Liver (tissue), 9 donors: ENCODE results near the gene STX7. TPM values are rescaled to one million over a fixed set of nuclear protein-coding genes. Genes with fewer than 3 reads are reported as not detected.
"Not testable (repeated sequence)": the region's sequence is repeated elsewhere in the genome, so short reads cannot be mapped to it uniquely, and the experiment has no call there.

Experiments used
- DNase-seq: peaks from one replicate; pipeline ENCODE4 v3.0.0-alpha.2; 2017; ENCODE audit warnings: low spot score
- H3K27ac ChIP-seq, 2 donors: one replicate each; pipeline ENCODE4 v1.7.0; 2013; ENCODE audit warnings: inconsistent platforms in 2 of 2, low read length in 2 of 2, control low read depth in 1 of 2, low read depth in 1 of 2, mild to moderate bottlenecking in 1 of 2
- H3K27me3 ChIP-seq, 4 donors: one replicate each; pipeline versions ENCODE4 v1.6.1 to v1.7.0; 2013; ENCODE audit warnings: low read length in 3 of 4, inconsistent platforms in 1 of 4, mild to moderate bottlenecking in 1 of 4, moderate library complexity in 1 of 4; ENCODE audit not compliant: control insufficient read depth in 4 of 4, insufficient read depth in 4 of 4
- H3K36me3 ChIP-seq, 4 donors: one replicate each; pipeline versions ENCODE4 v1.6.1 to v1.7.0; 2013; ENCODE audit warnings: low read length in 3 of 4, mild to moderate bottlenecking in 3 of 4, low read depth in 1 of 4, moderate library complexity in 1 of 4; ENCODE audit not compliant: control insufficient read depth in 4 of 4, insufficient read depth in 3 of 4
- H3K4me1 ChIP-seq, 4 donors: one replicate each; pipeline versions ENCODE4 v1.6.1 to v1.7.0; 2013; ENCODE audit warnings: low read length in 3 of 4, mild to moderate bottlenecking in 3 of 4, moderate library complexity in 1 of 4; ENCODE audit not compliant: control insufficient read depth in 4 of 4, insufficient read depth in 4 of 4
- H3K4me3 ChIP-seq, 3 donors: one replicate each; pipeline versions ENCODE4 v1.6.1 to v1.7.0; 2013; ENCODE audit warnings: low read length in 3 of 3, control low read depth in 1 of 3, low read depth in 1 of 3, mild to moderate bottlenecking in 1 of 3
- H3K9ac ChIP-seq, 2 donors: one replicate each; pipeline ENCODE4 v1.7.0; 2013; ENCODE audit warnings: low read length in 2 of 2, mild to moderate bottlenecking in 2 of 2, moderate library complexity in 2 of 2, control low read depth in 1 of 2, low read depth in 1 of 2
- H3K9me3 ChIP-seq, 4 donors: one replicate each; pipeline versions ENCODE4 v1.6.1 to v1.7.0; 2013; ENCODE audit warnings: low read length in 3 of 4; ENCODE audit not compliant: control insufficient read depth in 4 of 4
- EGR1 ChIP-seq, 2 donors: IDR thresholded peaks; 2 replicates each; pipeline ENCODE4 v1.6.1; 2016 to 2018; ENCODE audit warnings: antibody characterized with exemption in 2 of 2, low read depth in 2 of 2
- FOXA1 ChIP-seq: IDR thresholded peaks from 2 replicates; pipeline ENCODE4 v1.6.1; 2016; ENCODE audit warnings: antibody characterized with exemption
- FOXA2 ChIP-seq: IDR thresholded peaks from 2 replicates; pipeline ENCODE4 v1.6.1; 2016; ENCODE audit warnings: antibody characterized with exemption
- HNF4A ChIP-seq, 2 donors: conservative IDR thresholded peaks; 2 replicates each; pipeline ENCODE4 v1.6.1; 2016; ENCODE audit warnings: antibody characterized with exemption in 2 of 2, mild to moderate bottlenecking in 2 of 2
- MAX ChIP-seq: IDR thresholded peaks from 2 replicates; pipeline ENCODE4 v1.6.1; 2016; ENCODE audit warnings: antibody characterized with exemption
- NR2F2 ChIP-seq: IDR thresholded peaks from 2 replicates; pipeline ENCODE4 v1.6.1; 2016; ENCODE audit warnings: antibody characterized with exemption
- RAD21 ChIP-seq, 2 donors: IDR thresholded peaks; 2 replicates each; pipeline ENCODE4 v1.6.1; 2016; ENCODE audit warnings: antibody characterized with exemption in 2 of 2, mild to moderate bottlenecking in 2 of 2
- RXRA ChIP-seq, 2 donors: IDR thresholded peaks; 2 replicates each; pipeline ENCODE4 v1.6.1; 2017 to 2018; ENCODE audit warnings: antibody characterized with exemption in 2 of 2, mild to moderate bottlenecking in 1 of 2
- SP1 ChIP-seq: IDR thresholded peaks from 2 replicates; pipeline ENCODE4 v1.6.1; 2018; ENCODE audit warnings: antibody characterized with exemption, mild to moderate bottlenecking
- TAF1 ChIP-seq: conservative IDR thresholded peaks from 2 replicates; pipeline ENCODE4 v1.6.1; 2016; ENCODE audit warnings: antibody characterized with exemption, mild to moderate bottlenecking
- YY1 ChIP-seq: IDR thresholded peaks from 2 replicates; pipeline ENCODE4 v1.6.1; 2016; ENCODE audit warnings: antibody characterized with exemption, mild to moderate bottlenecking
- ZBTB33 ChIP-seq: IDR thresholded peaks from 2 replicates; pipeline ENCODE4 v1.6.1; 2016; ENCODE audit warnings: antibody characterized with exemption
- WGBS: extraction: QIAGEN DNeasy Blood & Tissue Kit; methylation state at CpG from one replicate; pipeline ENCODE4 v1.1.7; 2013; 5-methylcytosine and 5-hydroxymethylcytosine counted together
- polyA plus RNA-seq, 2 donors: library from polyadenylated mRNA; stranded (reverse) in 1 of 2; unstranded in 1 of 2; fragments of 200-250 nt in 1 of 2; fragments of >200 nt in 1 of 2; fragmentation: Nextera tagmentation in 1 of 2; extraction: Ambion mirVana in 1 of 2; gene quantifications; one replicate each; pipeline versions ENCODE4 v1.2.1 to v1.2.3, GENCODE V29; 2013 to 2015
- total RNA-seq, 2 donors: library from RNA; depleted of rRNA; stranded (reverse); fragments of >200 nt; gene quantifications; one replicate each; pipeline ENCODE4 v1.2.3, GENCODE V29; 2014
- TF ChIP-seq, protein P1 (sequence below): fragments of 150-350 bp; IDR thresholded peaks from 2 replicates; pipeline ENCODE4 v1.5.1; 2017; ENCODE audit warnings: improper control_type of control experiment, low read depth, low read length; ENCODE audit not compliant: missing input control
- TF ChIP-seq, protein P2 (sequence below): IDR thresholded peaks from 2 replicates; pipeline ENCODE4 v1.6.1; 2016; ENCODE audit warnings: antibody characterized with exemption
- donor health status: healthy.
- donor health status: healthy.
- donor health status: healthy.
- donor health status: healthy.
- donor health status: healthy.

Gene STX7
- total and polyA plus RNA-seq, 4 donors = 7.5 to 20.0 (median 14.3) TPM

- TF ChIP-seq, protein P1, sequence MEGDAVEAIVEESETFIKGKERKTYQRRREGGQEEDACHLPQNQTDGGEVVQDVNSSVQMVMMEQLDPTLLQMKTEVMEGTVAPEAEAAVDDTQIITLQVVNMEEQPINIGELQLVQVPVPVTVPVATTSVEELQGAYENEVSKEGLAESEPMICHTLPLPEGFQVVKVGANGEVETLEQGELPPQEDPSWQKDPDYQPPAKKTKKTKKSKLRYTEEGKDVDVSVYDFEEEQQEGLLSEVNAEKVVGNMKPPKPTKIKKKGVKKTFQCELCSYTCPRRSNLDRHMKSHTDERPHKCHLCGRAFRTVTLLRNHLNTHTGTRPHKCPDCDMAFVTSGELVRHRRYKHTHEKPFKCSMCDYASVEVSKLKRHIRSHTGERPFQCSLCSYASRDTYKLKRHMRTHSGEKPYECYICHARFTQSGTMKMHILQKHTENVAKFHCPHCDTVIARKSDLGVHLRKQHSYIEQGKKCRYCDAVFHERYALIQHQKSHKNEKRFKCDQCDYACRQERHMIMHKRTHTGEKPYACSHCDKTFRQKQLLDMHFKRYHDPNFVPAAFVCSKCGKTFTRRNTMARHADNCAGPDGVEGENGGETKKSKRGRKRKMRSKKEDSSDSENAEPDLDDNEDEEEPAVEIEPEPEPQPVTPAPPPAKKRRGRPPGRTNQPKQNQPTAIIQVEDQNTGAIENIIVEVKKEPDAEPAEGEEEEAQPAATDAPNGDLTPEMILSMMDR = no peak
- TF ChIP-seq RXRA (IDR thresholded peaks at IDR 0.05) = no peak
- TF ChIP-seq NR2F2 = no peak
- no peak for TF ChIP-seq YY1
- TF ChIP-seq, protein P2, sequence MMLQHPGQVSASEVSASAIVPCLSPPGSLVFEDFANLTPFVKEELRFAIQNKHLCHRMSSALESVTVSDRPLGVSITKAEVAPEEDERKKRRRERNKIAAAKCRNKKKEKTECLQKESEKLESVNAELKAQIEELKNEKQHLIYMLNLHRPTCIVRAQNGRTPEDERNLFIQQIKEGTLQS = no peak
- no peak for TF ChIP-seq FOXA2
- TF ChIP-seq HNF4A (conservative IDR thresholded peaks at IDR 0.05) = no peak
- TF ChIP-seq EGR1 (IDR thresholded peaks at IDR 0.05; ENCODE audit: low read depth in 2 of 2) = no peak
- TF ChIP-seq RAD21 (IDR thresholded peaks at IDR 0.05) = no peak
- no peak for TF ChIP-seq TAF1
- TF ChIP-seq SP1 = no peak
Observed at GRCh38 chr6:132537977-132538376, 25.1 kb upstream of the STX7 start, which contains the start of gene TAAR9 (continued).

- WGBS = 92% methylated on average over 3 of the region's 3 CpGs
- H3K27me3 ChIP-seq = no peaks in the 10 kb centered on the region
- H3K9ac ChIP-seq = no peak overlapping the region
- no peak for DNase-seq
- TF ChIP-seq RXRA (IDR thresholded peaks at IDR 0.05) (no peak), EGR1 (IDR thresholded peaks at IDR 0.05; ENCODE audit: low read depth in 2 of 2) (no peak), HNF4A (conservative IDR thresholded peaks at IDR 0.05) (no peak), YY1 (no peak), FOXA1 (no peak), MAX (no peak), SP1 (no peak)
- TF ChIP-seq, protein P2 = no peak
- no peaks in the 10 kb centered on the region for H3K36me3 ChIP-seq
- no peaks in the 10 kb centered on the region for H3K9me3 ChIP-seq
- H3K4me3 ChIP-seq = no peak overlapping the region
- H3K4me1 ChIP-seq = no peaks in the 10 kb centered on the region
- H3K27ac ChIP-seq = no peak overlapping the region
Observed at GRCh38 chr6:132537145-132537544, 24.2 kb upstream of the STX7 start.

- not testable (repeated sequence) for H3K4me3 ChIP-seq
Observed at GRCh38 chr6:132534546-132534945, 21.6 kb upstream of the STX7 start.

DNA sequence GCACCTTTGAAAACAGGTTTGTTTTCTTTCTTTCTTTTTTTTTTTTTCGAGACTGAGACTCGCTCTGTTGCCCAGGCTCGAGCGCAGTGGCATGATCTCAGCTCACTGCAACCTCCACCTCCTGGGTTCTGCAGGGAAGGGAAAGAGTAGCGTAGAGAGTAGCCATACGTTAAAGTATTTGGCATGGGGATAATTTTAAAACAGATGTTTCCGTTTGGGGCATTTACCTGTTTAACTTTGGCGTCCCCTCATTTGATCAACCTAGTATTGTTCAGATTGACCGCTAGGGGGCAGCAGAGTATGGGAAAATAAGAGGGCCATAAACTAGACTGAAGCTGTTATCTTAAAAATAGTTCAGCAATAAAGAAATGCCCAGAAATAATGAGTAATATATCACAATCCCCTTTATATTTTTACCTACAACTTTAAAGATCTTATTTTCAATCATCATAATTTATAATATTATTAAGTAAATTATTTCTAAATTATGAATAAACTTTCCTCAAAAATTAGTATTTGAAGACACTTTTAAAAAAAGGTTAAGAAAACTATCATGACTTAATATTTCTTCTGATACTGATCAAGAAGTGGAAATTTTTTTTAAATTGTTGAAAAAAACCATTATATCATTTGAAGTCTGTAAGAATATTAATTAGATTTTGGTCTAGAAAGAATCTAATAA is 17.5 kb upstream of the STX7 start:
- peaks cover 0 to 3% (median 1%) of the 10 kb centered on the region in 4 donors for H3K4me1 ChIP-seq
- no peak overlapping the region for H3K27ac ChIP-seq
- 17% methylated on average over 9 of the region's 9 CpGs for WGBS
- no peaks in the 10 kb centered on the region for H3K9me3 ChIP-seq
- peak; percentile 76 for DNase-seq
- TF ChIP-seq RAD21 (IDR thresholded peaks at IDR 0.05) (peak; percentile 90 to 93), NR2F2 (no peak), ZBTB33 (no peak), YY1 (no peak), TAF1 (no peak)
- TF ChIP-seq, protein P1 = peak; percentile 78
- H3K36me3 ChIP-seq = no peaks in the 10 kb centered on the region
- H3K9ac ChIP-seq = peak overlapping the region in 1 of 2 donors; percentile 16
- no peaks in the 10 kb centered on the region for H3K27me3 ChIP-seq
- H3K4me3 ChIP-seq = peak overlapping the region in 1 of 3 donors; percentile 22

More at GRCh38 chr6:132534546-132534945, 21.6 kb upstream of the STX7 start:
- H3K27me3 ChIP-seq, H3K4me1 ChIP-seq, H3K9me3 ChIP-seq, H3K36me3 ChIP-seq, H3K27ac ChIP-seq, DNase-seq, H3K9ac ChIP-seq: not testable (repeated sequence)
- WGBS = 89% methylated on average over 2 of the region's 2 CpGs
